Activated T-cell treated with anti-CD3 and anti-CD28 coated beads for 1 hour (primary cell): ENCODE results near the gene CKMT1A.
A peak's percentile ranks its signal among the peaks of the same experiment; 100 is the strongest.
"Not testable (repeated sequence)": the region's sequence is repeated elsewhere in the genome, so short reads cannot be mapped to it uniquely, and the experiment has no call there.

Source experiments
- DNase-seq: peaks from one replicate; pipeline ENCODE4 v3.0.0-alpha.2; 2020; ENCODE audit warnings: low read depth

The CKMT1A gene

DNA sequence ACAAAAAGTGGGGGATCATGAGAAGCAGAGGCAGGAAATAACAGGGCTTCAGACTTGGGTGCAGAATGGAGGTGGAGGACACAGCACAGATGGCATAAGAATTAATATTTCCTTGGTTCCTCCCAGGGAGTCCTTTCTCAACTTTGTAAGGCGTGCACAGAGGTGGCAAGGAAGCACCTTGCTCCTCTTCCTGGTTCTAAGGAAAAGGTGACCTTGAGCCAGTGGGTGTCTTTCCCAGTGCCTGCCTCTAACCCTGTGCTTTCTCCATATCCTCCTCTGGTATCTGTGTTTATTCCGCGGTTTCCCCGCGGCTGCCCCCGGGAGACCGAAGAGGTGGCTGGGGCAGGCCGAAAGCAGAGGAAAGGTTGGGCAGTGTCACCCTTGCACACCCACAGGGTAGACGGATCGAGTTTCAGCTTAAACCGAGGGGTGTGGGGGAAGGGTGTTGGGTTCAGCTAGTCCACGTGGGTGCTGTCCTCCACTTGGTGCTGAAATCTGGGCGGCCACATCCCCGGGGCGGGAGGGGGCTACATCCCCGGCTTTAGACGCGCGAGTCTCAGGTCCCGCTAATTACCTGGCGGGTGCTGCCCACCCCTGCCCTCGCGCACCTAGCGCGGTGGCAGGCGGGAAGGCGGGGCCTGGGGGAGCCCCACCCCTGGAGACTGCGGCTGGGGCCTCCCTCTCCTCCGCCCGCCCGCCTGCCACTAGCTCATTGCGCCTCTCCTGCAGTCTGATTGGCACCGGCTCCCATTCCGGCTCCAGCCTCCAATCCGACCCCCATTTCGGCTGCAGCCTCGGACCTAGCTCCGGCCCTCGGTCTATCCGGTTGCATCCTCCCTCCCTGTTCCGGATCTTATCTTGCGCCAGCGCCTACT, at the start of gene CKMT1A:
Gene CKMT1A, plus strand, starts transcription at position 712 of the 875 bp plus-strand sequence. CDS start 192 bp downstream, outside the sequence.
- not testable (repeated sequence) for DNase-seq

DNA sequence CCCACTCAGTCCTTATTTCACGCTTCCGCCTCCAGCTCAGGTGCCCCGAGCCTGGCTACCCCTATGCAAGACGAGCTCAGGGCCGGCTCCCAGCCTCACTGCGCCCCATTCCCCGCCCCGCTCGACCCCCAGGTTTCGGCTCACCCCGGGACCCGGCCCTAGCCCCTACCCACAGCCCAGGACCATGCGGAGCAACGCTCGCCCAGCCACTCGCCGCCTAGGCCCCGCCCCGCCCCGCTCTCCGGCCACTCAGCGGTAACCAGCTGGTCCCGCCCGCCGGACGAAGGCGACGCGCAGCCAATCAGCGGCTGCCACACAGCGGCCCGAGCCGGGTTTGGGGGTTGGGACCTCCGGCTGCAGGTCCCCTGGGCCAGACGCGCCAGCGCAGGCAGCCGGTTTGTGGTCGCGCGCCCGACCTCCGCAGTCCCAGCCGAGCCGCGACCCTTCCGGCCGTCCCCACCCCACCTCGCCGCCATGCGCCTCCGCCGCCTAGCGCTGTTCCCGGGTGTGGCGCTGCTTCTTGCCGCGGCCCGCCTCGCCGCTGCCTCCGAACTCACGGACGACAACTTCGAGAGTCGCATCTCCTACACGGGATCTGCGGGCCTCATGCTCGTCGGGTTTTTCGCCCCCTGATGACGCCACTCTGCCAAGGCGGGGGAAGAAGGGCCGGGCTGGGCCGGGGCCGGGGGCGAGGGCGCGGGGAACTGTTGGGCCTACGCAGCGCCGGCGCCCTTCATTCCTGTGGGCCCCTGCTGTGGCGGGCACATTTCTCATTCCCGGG, 44.8 kb upstream of the CKMT1A start, which contains the start of gene CATSPER2:
Gene CATSPER2, minus strand, starts transcription at position 196 of the 781 bp plus-strand sequence. CDS start 783 bp downstream, outside the sequence.
- DNase-seq, result no peak

DNA sequence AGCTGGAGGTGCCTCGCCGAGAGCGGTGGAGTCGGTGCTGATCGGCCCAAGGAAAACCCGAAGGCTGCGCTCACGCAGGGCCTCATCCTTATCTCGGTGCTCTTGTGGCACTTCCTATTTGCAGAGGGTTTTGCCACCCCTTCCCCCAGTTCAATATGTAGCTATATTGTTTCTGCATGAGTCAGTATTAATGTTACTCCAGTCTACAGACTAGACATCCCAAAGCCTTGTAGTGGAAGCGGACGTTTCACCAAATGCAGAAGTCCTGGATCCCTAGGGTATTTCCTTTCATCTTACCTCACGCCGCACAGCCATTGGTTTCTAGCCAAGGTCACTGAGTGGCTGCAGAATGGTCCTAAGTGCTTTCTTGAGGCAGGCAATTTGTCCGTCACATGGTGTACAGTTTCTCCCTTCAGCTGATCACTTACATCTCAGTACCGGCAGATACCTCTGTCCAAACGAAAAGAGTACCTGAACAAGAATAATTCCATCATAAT, 44.2 kb upstream of the CKMT1A start:
- DNase-seq, result not testable (repeated sequence)

DNA sequence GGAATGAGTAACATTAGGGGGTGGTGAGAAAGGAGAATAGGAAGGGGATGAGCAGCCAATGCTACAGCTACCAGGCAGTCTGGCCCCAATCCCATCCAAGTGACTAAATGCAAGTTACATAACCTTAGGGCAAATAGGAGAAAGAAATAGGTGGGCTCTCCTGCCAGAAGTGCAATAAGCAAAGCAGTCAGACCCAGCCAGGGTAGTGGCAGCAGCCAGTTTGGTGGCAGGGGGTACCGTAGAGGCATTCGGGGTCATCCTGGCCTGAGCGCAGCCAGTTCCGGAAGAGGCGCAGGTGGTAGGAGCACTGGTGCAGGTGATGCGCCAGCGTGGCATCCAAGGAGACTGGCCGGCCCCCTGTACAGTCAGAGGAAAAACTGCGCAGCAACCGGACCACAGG, 33.9 kb upstream of the CKMT1A start:
- not testable (repeated sequence) for DNase-seq

DNA sequence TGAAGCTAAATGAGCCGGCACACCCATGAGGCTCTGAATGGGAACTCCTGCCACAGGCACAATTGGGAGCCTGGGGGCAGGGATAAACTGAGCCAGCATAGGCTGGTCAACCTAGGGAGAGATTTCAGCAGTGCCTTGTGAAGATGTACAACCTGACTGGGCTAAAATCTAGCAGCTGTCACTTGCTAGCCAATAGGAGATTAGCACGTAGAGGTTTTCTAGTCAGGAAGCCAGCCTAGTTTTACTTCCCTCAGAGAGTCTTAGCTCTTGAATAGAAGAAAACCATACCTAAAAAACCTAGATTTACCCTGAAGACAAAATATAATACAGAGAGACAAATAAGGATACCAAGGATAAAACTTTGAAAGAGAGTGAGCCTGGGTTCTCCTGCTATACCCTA, 31.4 kb upstream of the CKMT1A start:
- not testable (repeated sequence) for DNase-seq

DNA sequence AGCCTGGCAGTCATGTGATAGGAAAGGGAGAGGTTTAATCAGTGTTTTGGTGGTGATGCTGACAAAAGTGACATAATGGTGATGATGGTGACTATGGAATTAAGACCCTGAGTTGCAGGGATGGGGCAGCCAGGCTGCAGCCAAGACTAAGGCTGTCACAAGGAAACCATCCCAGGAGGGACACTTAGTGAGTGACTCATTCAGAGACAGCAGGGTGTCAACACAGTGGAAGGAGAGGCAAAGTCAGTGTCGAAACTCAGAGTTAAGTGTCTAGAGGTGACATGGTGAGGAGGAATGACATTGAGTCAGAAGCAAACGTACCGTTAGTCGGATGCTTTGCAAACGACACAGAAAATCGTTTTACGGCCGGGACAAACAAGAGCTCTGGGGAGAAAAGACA, 30.3 kb upstream of the CKMT1A start:
- not testable (repeated sequence) for DNase-seq

DNA sequence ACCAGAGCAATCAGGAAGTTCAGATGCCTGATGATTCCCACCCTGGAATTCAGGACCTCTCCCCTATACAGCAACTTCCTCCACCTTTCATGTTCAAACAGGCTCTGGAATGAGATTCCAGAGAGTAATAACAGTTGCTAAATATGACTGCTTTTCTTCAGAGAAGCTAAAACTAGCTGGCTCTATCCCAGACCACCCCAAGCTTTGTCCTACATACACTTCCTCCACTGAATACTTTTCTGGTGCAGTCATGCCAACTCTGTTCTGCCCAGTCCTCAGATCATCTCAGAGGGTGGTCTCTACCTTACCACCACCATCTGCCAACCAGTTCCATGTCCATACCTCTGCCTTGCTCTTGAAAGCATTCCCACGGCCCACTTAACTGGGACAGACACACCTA, 27.5 kb upstream of the CKMT1A start:
- not testable (repeated sequence) for DNase-seq

DNA sequence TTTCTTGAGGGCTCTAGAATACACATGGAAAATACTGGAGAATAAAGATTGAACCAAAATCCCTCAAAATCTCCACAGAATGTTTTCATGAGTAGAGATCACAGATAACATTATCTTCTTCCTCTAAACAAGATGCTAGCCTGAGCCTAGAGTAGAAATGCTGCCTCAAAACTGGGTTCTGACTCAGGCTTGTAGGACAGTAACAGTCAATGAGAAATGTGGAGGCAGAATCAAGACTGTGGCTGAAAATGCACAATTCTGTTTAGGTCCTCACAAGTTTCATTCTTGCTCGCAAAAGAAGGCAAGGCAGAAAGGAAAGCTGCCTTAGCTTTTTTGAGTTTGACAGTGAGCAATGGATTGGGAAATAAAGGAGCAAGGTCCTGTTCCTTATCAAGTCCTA, 19.5 kb upstream of the CKMT1A start:
- not testable (repeated sequence) for DNase-seq

DNA sequence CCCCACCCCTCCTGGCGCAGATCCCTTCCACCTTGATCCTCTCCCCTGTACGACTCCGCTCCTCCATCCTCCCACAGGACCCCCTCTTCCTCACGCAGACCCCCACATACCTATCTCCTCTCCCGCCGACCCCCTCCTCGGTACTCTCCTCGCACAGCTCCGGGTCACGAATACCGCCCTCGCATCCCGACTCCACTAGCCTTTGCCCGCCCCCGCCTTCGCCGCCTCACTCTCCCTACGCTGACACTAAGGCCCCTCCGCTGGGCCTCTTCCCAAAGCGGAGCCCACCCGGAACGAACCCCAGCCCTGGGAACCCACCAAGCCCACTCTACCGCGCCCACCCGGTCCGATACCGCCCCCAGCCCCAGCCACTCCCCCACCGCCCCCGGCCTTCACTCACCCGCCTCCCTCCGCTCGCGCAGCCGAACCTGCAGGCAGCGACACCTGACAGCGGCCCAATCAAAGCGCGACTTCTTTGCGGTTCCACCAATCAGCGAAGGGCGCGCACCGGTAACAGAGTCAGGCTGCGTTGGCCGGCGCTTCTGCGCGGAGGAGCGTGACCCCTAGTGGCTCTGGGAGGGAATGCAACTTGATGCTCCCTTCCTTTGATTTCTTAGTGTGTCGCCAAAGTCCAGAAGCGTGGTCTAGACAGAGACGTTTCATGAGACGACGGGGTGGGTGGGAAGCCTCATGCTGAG, 3.9 kb upstream of the CKMT1A start:
- not testable (repeated sequence) for DNase-seq

DNA sequence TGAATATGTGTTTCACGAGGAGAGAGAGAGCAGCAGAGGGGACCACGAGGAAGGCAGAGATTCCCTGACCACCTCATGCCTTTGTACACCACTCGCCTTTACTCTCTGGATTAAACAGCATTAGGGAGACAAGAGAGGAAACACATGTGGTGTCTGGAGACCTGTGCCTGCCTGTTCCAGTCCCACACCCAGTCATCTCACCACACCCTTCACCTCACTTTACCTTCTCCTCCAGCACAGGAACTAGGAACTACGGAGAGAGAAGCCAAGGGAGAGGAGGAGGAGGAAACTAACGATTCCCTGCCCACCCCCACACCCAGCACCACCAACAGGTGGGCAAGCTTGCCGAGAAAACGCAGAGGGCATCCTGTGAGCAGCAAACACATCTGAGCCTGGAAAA, 980 bp upstream of the CKMT1A start:
- not testable (repeated sequence) for DNase-seq

DNA sequence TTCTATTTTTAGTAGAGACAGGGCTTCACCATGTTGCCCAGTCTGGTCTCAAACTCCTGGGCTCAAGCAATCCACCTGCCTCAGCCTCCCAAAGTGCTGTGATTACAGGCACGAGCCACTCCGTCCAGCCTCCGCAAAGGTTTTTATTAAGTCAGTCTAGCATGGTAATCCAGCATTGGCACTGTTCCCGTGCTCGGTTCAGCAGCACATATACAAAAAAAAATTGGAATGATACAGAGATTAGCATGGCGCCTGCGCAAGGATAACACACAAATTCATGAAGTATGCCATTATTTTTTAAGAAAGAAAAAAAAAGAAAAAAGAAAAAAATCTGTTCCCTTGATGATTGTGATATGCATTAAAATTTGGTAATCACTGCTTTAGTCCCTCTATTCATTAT, 8.5 kb downstream of the CKMT1A start:
- DNase-seq, result no peak

DNA sequence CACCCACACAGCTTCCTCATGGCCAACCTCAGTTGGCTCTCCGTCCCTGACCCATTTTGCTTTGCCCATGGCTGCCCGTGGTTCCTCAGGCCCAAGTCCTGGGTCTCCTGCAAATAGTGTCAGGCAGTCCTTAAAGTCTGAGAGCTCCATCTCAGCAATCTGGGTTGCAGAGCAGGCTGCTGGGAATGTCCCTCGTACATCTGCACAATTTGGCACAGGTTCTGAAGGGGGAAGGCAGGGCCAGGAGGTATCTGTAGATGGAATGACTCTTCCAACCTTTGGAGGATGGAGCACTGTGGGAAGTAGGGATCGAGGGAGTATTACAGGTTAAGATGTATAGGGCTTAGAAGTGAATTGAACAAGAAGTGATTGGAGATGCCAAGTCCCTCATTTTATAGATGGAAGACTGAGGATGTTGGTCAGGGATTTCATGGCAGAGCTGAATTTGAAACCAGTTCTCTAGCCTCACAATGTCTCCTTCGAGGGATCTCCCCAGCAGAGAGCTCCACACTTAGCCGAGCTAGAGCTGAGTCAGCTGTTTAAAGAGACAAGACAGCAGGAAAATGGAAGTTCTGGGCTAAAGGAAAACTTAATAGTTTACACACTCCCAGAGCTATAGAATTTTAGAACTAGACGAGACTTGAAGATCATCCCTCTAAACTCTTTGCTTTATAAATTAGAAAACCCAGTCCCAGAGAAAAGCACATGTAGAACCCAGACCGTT, 9.2 kb downstream of the CKMT1A start:
- DNase-seq, result no peak

DNA sequence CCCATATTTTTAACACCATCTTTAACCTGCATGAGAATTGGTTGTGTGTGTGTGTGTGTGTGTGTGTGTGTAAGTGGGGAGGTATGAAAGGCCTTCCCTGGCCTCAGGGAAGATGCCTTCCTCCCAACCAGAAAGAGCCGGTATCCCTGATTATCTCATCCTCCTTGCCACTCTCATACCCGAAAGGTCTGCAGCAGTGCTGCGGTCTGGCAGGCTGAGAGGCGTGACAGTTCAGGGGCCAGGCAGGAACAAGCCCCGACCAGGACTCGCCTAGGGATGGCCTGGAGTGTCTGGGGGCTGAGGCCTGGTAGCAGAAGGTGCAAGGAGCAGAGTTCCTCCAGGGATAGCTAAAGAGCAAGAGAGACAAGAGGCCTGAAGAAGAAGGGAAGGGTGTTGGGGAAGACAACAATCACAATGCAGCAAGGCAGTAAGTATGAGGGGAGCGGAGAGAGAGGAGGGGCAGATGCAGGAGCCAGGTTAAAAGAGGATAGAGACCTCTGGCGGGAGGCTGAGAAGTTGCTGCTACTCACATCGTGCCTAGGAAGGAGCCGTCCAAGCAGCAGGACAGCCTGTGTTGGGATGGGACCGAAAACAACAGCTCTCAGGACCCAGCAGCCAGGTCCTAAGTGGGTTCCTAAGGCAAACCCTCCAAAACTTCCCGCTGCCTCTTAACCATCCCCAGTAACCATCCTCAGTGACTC, 16.9 kb downstream of the CKMT1A start:
- DNase-seq, result not testable (repeated sequence)

DNA sequence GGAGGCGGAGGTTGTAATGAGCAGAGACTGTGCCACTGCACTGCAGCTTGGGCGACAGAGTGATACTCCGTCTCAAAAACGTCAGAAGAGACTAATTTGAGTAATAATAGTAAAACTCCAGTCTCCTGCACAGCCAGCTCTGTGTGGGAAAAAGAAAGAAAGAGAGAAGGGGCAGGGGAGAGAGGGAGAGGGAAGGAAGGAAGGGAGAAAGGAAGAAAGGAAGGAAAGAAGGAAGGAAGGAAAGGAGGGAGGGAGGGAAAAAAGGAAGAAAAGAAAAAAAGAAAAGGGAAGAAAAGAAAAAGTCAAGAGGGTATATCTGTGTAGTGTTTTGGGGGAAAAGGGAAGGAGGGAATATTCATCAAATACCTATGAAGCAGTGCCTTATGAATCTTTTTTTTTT, 29.5 kb downstream of the CKMT1A start:
- no peak for DNase-seq

DNA sequence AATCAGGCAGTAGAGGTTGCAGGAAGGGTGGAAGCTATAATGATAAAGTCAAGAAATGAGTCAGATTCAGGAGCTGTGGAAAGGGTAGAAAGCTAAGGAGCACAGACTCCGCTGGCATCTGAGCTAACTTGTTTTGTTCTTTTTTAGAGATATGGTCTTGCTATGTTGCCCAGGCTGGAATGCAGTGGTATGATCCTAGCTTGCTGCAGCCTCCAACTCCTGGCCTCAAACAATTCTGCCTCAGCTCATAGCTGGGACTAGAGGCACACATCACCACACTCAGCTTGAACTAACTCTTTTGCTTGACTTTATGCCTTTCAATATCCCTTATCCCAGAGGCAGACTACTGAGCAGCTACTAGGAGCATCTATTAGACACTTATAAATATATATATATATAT, 32.6 kb downstream of the CKMT1A start:
- not testable (repeated sequence) for DNase-seq

DNA sequence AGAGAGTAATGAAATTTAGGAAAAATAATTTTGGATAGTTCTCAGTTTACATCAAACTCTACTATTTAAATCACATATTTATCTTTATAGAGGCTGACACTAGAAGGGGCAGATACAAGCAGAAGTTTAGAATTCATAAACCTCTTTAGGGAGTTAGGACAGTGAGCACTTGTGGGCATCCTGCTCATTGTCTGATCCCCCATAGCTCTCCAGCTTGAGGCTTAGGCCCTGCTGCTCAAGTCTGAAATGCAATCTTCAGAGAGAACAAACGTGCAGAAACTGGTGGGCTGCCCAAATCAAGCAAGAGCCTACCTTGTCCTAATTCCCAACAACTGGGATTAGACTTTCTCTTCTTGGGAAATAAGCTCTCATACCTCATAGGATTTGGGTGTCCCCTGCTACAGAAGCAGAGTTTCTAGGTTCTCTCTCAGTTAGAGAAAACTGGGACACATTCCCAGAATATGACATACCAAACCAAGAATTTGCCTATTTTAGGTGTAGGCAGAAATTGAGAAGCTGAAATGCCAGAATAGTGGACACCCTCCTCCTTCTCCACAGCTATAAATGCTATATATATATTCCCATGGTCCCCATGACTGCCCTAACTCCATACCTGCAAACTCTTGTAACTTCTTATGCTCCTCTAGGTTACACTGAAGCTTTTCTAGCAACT, 34.5 kb downstream of the CKMT1A start:
- not testable (repeated sequence) for DNase-seq

DNA sequence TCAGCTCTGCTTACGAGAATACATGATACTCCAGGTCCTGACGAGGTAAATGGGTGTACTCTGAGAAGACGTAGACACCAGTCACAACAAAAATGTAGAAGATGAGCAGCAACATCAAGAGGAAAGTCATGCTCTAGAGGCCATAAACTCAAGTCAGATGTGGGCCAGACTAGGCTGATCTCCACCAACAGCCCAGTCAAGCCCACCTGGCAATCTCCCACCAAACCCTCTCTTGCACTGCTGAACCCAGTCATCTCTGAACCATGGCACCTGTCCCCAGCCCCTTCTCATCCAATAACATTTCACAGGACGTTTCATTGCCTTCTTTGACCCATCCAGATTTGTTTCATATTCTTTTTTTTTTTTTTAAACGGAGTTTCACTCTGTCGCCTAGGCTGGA, 41.8 kb downstream of the CKMT1A start:
- no peak for DNase-seq

DNA sequence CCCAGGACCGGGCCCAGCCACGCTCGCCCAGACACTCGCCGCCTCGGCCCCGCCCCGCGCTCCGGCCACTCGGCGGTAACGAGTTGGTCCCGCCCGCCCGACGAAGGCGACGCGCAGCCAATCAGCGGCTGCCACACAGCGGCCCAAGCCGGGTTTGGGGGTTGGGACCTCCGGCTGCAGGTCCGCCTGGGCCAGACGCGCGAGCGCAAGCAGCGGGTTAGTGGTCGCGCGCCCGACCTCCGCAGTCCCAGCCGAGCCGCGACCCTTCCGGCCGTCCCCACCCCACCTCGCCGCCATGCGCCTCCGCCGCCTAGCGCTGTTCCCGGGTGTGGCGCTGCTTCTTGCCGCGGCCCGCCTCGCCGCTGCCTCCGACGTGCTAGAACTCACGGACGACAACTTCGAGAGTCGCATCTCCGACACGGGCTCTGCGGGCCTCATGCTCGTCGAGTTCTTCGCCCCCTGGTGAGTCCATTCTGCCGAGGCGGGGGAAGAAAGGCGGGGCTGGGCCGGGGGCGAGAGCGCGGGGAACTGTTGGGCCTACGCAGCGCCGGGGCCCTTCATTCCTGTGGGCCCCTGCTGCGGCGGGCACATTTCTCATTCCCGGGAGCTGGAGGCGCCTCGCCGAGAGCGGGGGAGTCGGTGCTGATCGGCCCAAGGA, 52.7 kb downstream of the CKMT1A start, which contains the start of gene PDIA3:
Gene PDIA3, plus strand, starts transcription at position 194 of the 658 bp plus-strand sequence. Its CDS starts 102 bp downstream, at position 296.
- peak; percentile 72 for DNase-seq

DNA sequence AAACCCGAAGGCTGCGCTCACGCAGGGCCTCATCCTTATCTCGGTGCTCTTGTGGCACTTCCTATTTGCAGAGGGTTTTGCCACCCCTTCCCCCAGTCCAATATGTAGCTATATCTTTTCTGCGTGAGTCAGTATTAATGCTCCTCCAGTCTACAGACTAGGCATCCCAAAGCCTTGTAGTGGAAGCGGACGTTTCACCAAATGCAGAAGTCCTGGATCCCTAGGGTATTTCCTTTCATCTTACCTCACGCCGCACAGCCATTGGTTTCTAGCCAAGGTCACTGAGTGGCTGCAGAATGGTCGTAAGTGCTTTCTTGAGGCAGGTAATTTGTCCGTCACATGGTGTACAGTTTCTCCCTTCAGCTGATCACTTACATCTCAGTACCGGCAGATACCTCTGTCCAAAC, 53.2 kb downstream of the CKMT1A start:
- not testable (repeated sequence) for DNase-seq
